ENCODE measurements around the gene NPFFR1.

NPFFR1 gene

GRCh38 chr10:70315276-70315675 lies 31.5 kb upstream of the NPFFR1 start:
- DNase-seq (ENCODE audit: low spot score): no peak

- no peak for DNase-seq (ENCODE audit: low spot score)
Measured at GRCh38 chr10:70312972-70313371, 29.2 kb upstream of the NPFFR1 start.

- no peak for DNase-seq (ENCODE audit: low spot score)
Measured at GRCh38 chr10:70312249-70312648, 28.4 kb upstream of the NPFFR1 start.

GRCh38 chr10:70311698-70312097 lies 27.9 kb upstream of the NPFFR1 start:
- DNase-seq (ENCODE audit: low spot score): no peak

GRCh38 chr10:70309661-70310060 lies 25.9 kb upstream of the NPFFR1 start:
- no peak for DNase-seq (ENCODE audit: low spot score)

- no peak for DNase-seq (ENCODE audit: low spot score)
Measured at GRCh38 chr10:70308121-70309060, 24.6 kb upstream of the NPFFR1 start.

- no peak for DNase-seq (ENCODE audit: low spot score)
Measured at GRCh38 chr10:70306886-70307520, 23.2 kb upstream of the NPFFR1 start.

GRCh38 chr10:70306181-70306705 lies 22.4 kb upstream of the NPFFR1 start:
- DNase-seq (ENCODE audit: low spot score): no peak

- no peak for DNase-seq (ENCODE audit: low spot score)
Measured at GRCh38 chr10:70303730-70304129, 19.9 kb upstream of the NPFFR1 start.

- no peak for DNase-seq (ENCODE audit: low spot score)
Measured at GRCh38 chr10:70302292-70302691, 18.5 kb upstream of the NPFFR1 start.

- no peak for DNase-seq (ENCODE audit: low spot score)
Measured at GRCh38 chr10:70300908-70301597, 17.2 kb upstream of the NPFFR1 start.

- DNase-seq (ENCODE audit: low spot score): no peak
Measured at GRCh38 chr10:70300461-70300860, 16.7 kb upstream of the NPFFR1 start.

GRCh38 chr10:70299876-70300275 lies 16.1 kb upstream of the NPFFR1 start:
- no peak for DNase-seq (ENCODE audit: low spot score)

- no peak for DNase-seq (ENCODE audit: low spot score)
Measured at GRCh38 chr10:70298393-70298792, 14.6 kb upstream of the NPFFR1 start.

GRCh38 chr10:70297224-70297623 lies 13.4 kb upstream of the NPFFR1 start:
- DNase-seq (ENCODE audit: low spot score): no peak

GRCh38 chr10:70296406-70296899 lies 12.6 kb upstream of the NPFFR1 start:
- no peak for DNase-seq (ENCODE audit: low spot score)

- DNase-seq (ENCODE audit: low spot score): no peak
Measured at GRCh38 chr10:70295926-70296325, 12.1 kb upstream of the NPFFR1 start.

GRCh38 chr10:70295321-70295720 lies 11.5 kb upstream of the NPFFR1 start:
- no peak for DNase-seq (ENCODE audit: low spot score)

- no peak for DNase-seq (ENCODE audit: low spot score)
Measured at GRCh38 chr10:70293169-70293843, 9.5 kb upstream of the NPFFR1 start.

- no peak for DNase-seq (ENCODE audit: low spot score)
Measured at GRCh38 chr10:70292004-70292403, 8.2 kb upstream of the NPFFR1 start.

- DNase-seq (ENCODE audit: low spot score): no peak
Measured at GRCh38 chr10:70289739-70290138, 5.9 kb upstream of the NPFFR1 start.

- DNase-seq (ENCODE audit: low spot score): no peak
Measured at GRCh38 chr10:70286616-70287015, 2.8 kb upstream of the NPFFR1 start.
